Measurements from ENCODE around the gene UBXN11.
"Not testable (repeated sequence)": the region's sequence is repeated elsewhere in the genome, so short reads cannot be mapped to it uniquely, and the experiment has no call there.

The UBXN11 gene

DNA sequence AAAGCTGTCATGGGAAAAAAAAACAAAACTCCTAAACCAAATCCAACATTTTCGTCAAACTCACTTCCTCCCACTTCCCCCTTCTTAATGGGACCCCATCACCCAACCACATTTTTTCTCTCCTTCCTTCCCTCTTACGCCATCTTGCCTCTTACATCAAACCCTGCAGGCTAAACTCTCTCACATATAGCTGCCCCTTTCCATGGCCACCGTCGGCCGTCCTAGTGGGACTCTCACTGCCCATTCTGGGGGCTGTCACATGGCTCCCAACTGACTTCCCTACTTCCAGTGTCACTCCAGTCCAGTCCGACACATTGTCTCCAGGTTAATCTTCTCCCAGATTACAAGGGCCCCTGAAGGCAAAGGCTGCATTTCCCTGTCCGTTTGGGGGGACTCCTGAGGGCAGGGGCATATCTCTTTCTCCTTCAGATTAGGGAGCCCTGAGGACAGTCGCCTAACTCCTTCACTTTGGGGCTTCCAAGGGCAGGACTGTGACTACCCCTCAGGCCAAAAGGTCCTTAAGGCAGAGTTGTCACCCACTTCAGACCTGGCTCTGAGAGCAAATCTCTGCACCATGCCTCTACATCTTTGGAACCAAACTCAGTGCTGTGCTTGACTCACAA, 658 bp downstream of the UBXN11 start:
- DNase-seq (ENCODE audit: low read depth in 1 of 2, low spot score in 1 of 2): no peak

DNA sequence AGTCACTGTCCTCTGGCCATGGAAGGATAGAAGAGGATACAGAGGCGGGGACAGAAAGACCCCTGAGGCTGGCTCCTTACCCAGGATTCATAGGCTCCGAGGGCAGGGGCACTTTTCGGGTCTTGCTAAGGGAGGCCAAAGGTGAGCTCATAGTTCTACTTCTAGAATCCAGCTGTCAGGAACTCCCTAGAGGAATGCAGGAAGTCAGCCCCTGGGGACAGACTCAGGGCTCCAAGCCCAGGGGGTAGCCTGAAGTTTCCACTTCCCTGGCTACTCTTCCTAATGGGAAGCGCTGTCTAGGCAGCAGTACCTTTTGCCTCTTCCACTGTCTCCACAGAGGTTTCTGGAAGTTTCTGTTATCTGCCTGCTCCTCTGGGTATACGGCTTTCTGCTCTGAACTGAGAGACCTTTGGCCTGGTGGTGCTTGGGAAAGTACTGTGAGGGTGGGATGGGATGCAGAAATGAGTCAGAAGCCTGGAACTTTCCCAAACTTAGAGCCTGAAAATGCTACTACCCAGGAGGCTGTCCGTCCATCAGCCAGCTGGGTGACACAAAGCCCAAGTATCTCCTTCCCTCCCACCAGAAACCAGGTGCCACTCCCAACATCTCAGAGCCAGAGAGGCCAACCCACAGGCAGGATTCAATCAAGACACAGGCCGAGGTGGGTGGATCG, 3.6 kb downstream of the UBXN11 start:
- DNase-seq (ENCODE audit: low read depth in 1 of 2, low spot score in 1 of 2): no peak

- DNase-seq (ENCODE audit: low read depth in 1 of 2, low spot score in 1 of 2): no peak
Observed at GRCh38 chr1:26300578-26301275, 5.7 kb downstream of the UBXN11 start.

GRCh38 chr1:26297791-26298124, 8.7 kb downstream of the UBXN11 start:
- DNase-seq (ENCODE audit: low read depth in 1 of 2, low spot score in 1 of 2): no peak

GRCh38 chr1:26297057-26297790, 9.2 kb downstream of the UBXN11 start:
- no peak for DNase-seq (ENCODE audit: low read depth in 1 of 2, low spot score in 1 of 2)

DNA sequence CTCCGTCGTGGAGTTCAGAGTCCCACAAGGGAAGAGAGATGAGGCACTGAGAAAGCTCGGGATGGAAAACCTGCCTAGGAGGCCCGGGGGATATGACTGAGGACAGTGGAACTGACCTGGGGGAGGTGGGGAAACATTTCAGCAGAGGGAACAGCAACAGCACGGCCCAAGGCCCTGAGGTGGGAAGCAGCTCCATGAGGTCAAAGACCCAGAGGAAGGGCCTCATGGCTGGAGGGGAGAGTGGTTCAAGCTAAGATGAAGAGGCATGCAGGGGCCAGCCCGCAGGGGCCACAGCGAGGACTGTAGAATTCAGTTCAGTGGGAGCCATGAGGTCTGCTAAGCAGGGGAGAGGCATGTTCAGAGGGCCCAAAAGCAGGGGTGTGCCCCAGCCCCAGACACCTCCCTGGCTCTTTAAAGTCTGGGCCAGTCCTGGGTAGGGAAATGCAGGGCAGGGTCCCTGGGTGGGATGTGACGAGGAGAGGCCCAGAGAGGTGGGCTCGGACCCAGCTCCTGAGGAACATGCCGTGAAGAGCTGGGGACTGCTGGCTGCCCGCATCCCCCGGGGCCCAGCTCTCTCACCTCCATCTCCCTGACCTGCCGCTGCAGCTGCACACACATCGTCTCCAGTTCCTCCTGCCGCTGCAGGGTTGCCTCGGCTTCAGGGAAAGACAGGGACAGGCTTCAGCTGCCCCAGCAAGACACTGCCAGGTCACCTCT, 9.9 kb downstream of the UBXN11 start:
- DNase-seq (ENCODE audit: low read depth in 1 of 2, low spot score in 1 of 2): no peak

GRCh38 chr1:26295194-26296138, 11.0 kb downstream of the UBXN11 start:
- DNase-seq (ENCODE audit: low read depth in 1 of 2, low spot score in 1 of 2): no peak

- no peak for DNase-seq (ENCODE audit: low read depth in 1 of 2, low spot score in 1 of 2)
Observed at GRCh38 chr1:26293911-26294463, 12.4 kb downstream of the UBXN11 start.

DNA sequence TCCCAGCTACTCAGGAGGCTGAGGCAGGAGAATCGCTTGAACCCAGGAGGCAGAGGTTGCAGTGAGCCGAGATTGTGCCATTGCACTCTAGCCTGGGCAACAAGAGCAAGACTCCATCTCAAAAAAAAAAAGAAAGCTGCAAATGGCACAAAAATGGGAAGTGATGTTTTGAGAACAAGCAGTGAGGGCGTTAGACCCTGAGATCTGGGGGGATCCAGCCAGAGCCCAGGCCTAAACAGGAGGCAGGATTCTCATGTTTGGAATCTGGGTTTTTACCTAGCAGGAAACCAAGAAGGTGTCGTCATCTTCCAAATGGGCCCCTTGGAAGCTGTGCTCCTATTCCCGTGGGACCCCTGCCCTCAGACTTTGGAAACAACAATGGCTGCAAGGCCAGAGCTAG, 13.7 kb downstream of the UBXN11 start:
- not testable (repeated sequence) for DNase-seq (ENCODE audit: low read depth in 1 of 2, low spot score in 1 of 2)

DNA sequence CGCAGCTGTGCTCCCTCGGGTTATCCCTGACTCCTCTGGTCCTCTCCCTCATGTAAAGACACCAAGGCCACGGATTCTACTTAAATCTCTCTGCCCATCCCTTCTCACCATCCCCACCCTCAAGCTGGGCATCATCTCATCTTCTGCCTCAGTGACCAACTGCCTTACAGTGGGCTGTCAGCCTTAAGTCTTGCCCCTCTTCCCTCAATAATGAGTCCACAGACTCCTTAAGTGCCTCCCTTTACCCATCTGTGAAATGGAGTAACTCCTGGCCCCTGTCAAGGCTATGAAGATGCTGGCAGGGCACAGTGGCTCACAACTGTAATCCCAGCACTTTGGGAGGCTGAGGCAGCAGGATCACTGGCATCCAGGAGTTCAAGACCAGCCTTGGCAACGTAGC, 14.5 kb downstream of the UBXN11 start:
- no peak for DNase-seq (ENCODE audit: low read depth in 1 of 2, low spot score in 1 of 2)

DNA sequence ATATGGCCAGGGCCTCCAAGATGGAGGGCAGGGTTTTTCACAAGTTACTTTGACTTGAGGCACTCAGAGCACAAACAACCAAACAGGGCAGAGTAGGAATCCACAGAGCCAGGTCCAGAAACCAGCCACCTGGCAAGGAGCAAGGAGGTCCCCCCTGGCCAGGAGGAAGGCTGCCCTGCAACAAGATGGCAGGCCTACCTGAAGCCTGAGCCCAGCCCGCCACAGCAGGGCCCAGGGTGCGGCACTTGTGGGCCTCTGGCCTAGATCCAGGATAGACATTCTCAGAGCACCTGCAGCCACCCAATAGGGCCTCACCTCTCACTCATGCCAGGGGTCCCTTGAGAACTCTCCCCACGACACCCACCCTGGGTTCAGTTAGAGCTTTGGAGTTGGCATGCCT, 15.0 kb downstream of the UBXN11 start:
- no peak for DNase-seq (ENCODE audit: low read depth in 1 of 2, low spot score in 1 of 2)

- no peak for DNase-seq (ENCODE audit: low read depth in 1 of 2, low spot score in 1 of 2)
Observed at GRCh38 chr1:26290882-26291261, 15.6 kb downstream of the UBXN11 start.

GRCh38 chr1:26290122-26290881, 16.1 kb downstream of the UBXN11 start:
- no peak for DNase-seq (ENCODE audit: low read depth in 1 of 2, low spot score in 1 of 2)

DNA sequence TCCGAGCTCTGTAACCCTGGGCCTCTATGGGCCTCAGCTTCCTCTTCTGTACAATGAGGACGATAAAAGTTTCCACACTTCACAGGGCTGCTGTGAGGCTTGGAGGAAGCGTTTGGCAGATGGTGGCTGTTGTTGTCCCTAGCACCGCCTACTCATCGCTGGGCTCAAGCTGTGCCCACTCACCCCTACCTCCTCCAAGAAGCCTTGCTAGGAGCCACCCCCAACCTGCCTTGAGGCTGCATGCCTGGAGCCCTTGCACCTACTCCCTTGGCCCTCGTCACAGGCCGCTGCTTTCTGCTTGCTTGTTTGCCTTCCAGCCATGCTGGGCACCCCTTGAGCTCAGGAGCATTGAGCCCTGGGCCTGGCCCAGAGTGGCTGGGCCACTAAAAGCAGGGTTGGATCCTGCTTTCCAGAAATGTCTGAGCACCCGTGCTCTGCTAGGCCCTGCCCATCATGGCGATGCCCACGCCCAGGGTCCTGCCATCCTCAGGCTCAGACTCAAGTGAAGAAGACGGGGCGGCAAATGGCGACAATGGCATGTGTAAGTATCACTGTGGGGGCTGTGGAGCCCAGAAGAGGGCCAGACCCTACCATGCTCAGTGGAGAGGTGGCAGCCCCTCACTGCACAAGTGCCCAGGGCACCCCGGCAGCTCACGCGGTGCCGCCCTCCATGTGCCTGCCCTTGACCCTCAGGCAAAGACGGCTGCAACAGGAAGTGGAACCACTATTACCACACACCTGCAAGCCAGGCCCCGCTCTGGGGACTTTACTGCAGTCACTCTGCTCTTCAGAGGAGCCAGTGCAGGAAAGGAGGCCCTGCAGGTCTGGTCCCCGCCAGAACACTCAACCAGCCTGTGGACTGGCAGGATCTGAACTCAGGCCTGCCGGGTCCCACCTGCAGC, 17.0 kb downstream of the UBXN11 start:
- no peak for DNase-seq (ENCODE audit: low read depth in 1 of 2, low spot score in 1 of 2)

GRCh38 chr1:26288311-26288941, 18.0 kb downstream of the UBXN11 start:
- DNase-seq (ENCODE audit: low read depth in 1 of 2, low spot score in 1 of 2): peak in 1 of 2 donors; percentile 66

DNA sequence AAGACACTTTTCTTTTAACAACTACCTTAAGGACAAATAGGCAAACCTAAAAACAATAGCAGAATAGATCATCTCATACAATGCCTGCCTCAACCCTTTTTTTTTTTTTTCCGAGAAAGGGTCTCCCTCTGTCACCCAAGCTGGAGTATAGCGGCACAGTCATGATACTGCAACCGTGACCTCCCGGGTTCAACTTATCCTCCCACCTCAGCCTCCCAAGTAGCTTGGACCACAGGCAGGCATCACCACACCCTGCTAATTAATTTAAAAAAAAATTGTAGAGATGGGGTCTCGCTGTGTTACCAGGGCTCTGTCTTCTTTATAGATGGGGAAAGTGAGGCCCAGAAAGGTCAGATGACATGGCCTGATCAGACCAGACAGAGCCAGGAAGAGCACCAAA, 18.6 kb downstream of the UBXN11 start:
- DNase-seq (ENCODE audit: low read depth in 1 of 2, low spot score in 1 of 2): no peak

DNA sequence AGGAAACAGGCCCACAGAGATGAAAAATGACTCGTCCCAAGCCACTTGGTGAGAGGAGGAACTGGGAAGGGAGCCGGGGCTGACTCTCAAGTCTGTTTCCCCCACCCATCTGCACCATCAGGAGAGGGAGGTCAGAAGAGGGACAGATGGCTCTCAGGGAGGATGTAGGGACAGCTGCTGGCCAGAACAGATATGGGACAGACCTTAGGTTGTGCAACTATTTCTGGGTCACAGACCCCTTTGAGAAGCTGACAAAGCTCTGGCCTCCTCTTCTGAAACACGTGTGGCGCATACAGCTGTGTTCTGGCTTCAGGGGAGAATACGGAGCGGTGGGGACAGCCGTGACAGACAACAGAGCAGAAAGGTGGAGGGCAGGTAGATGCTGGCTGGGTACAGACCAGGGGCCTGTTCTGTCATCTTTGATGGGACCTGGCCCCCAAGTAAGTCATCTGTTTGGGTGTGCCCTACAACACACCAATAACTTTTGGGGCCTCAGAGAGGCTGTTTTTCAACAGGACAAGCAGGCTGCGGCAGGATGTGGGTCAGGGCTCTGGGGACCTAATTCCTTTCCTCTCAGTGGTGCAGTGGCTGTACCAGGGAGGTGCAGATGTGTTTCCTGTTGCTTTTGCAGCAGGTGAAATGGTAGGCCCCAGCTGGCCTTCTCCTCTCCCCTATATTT, 19.3 kb downstream of the UBXN11 start:
- DNase-seq (ENCODE audit: low read depth in 1 of 2, low spot score in 1 of 2): peak in 1 of 2 donors; percentile 46

All from activated CD4-positive, alpha-beta T cell treated with anti-CD3 and anti-CD28 coated beads, Interleukin-2, amount 50 U/mL, for 24 hours (primary cell).